Effector memory CD4-positive, alpha-beta T cell (primary cell): ENCODE data around the gene SMIM23.

Experiments used
- DNase-seq, 3 donors: peaks; one replicate each; pipeline ENCODE4 v3.0.0-alpha.2; 2020
- H3K27ac ChIP-seq: 2 replicates; pipeline ENCODE4 v1.7.0; 2013; ENCODE audit warnings: mild to moderate bottlenecking, low read length, moderate library complexity; ENCODE audit not compliant: insufficient read depth, poor library complexity, severe bottlenecking
- H3K27me3 ChIP-seq: replicated peaks from 2 replicates; pipeline ENCODE4 v1.7.0; 2013; ENCODE audit warnings: mild to moderate bottlenecking, low read length; ENCODE audit not compliant: insufficient read depth, control insufficient read depth, poor library complexity, severe bottlenecking
- H3K36me3 ChIP-seq: 2 replicates; pipeline ENCODE4 v1.7.0; 2013; ENCODE audit warnings: mild to moderate bottlenecking, low read length, moderate library complexity; ENCODE audit not compliant: control insufficient read depth, insufficient read depth
- H3K4me1 ChIP-seq: 2 replicates; pipeline ENCODE4 v1.7.0; 2013; ENCODE audit warnings: low read length, mild to moderate bottlenecking; ENCODE audit not compliant: control insufficient read depth, insufficient read depth, poor library complexity, severe bottlenecking
- H3K4me3 ChIP-seq: 2 replicates; pipeline ENCODE4 v1.7.0; 2013; ENCODE audit warnings: low read length, low read depth, mild to moderate bottlenecking; ENCODE audit not compliant: insufficient read depth, poor library complexity, severe bottlenecking
- H3K9me3 ChIP-seq: 2 replicates; pipeline ENCODE4 v1.7.0; 2013; ENCODE audit warnings: mild to moderate bottlenecking, low read length, moderate library complexity; ENCODE audit not compliant: control insufficient read depth
- total RNA-seq, 3 donors: gene quantifications; one replicate each; lab custom pipeline; 2026; lab: John Stamatoyannopoulos, UW

The SMIM23 gene
- total RNA-seq = 0 reads per million in 3 donors

DNA sequence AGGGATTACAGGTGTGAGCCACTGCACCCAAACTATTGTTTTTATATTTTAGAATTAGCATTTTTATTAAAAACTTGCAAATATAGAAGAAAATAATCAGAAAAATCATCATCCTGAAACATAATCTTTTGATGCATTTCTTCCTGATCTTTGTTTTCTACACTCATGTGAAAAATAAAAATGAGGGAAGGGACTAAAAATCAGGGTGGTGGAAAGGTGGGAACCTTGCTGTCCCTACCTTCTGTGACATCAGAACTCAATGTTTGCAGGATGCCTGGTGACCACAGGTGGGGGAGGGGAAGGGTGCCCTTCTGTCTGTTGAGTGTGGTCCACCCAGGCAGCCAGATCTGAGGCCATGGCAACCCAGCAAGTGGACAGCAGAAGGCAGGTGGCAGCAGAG lies at the start of gene SMIM23:
SMIM23 (plus strand) TSS at position 301 of the 400 bp plus-strand sequence; CDS start at position 356, 55 bp downstream.
- H3K27me3 ChIP-seq = no peaks in the 10 kb centered on the region
- no peaks in the 10 kb centered on the region for H3K9me3 ChIP-seq
- DNase-seq = no peak
- no peak within 1 kb of the TSS for H3K4me3 ChIP-seq
- H3K36me3 ChIP-seq = no peaks in the 10 kb centered on the region
- H3K27ac ChIP-seq = no peak within 1 kb of the TSS
- H3K4me1 ChIP-seq = no peaks in the 10 kb centered on the region

DNA sequence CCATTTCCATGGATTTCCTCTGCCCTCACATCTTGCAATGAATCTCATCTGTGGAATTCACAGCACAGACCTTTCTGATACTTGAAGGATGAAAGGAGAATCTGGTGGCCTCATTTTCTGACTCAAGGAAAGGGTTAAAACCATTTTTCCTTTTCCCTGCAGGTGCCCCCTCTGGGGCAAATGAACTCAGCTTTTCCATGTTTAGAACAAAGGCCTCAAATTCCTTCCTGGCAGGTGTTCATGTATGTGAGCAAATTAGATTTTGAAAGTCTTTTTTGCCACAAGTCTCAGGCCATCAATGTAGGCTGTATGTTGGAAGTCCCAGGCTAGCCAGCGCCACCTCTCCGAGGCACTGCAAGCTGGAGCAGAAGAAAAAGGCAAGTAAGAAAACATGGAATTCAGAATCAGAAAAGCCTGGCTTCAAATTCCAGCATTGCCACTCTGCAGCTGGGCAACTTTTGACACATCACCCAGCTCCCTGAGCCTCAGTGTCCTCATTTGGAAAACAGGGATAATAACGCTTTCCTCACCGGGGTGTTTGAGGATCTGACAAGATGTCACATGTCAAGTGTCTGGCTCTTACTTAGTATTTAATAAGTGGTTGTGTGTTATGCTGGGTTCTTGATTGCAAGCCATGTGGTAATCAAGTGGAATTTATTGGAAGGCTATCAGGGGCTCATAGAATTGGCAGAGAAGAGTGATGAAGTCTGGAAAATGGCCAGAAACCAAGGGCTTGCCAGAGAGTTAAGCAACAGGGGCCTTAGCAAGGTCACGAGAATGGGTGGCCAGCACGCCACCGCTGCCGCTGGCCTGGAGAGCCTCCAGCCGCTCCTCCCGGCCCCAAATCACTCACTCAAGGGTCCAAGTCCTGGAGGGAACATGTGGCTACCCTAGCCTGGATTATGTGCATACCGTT lies 48.4 kb upstream of the SMIM23 start:
- no peaks in the 10 kb centered on the region for H3K27me3 ChIP-seq
- H3K27ac ChIP-seq = no peak overlapping the region
- H3K9me3 ChIP-seq = no peaks in the 10 kb centered on the region
- no peak overlapping the region for H3K4me3 ChIP-seq
- DNase-seq = no peak
- no peaks in the 10 kb centered on the region for H3K4me1 ChIP-seq
- H3K36me3 ChIP-seq = no peaks in the 10 kb centered on the region

DNA sequence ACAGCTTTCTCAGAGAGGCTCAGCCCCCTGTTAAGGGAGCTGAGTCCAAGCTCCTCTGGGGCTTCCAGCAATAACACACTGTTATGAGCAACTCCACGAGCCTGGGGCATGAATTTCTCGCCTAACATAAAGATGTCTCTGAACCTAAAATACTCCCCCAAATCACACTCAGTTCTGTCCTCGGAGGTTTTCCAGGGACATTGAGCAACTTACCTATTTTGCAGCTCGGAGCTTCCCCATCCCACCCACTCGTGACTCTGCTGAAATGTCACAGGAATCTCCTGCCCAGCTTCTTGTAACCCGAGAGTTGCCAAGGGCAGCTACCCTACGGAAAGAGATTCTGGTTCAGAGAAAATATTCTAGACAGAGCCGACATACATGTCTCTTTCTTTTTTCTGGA lies 47.1 kb upstream of the SMIM23 start:
- no peaks in the 10 kb centered on the region for H3K9me3 ChIP-seq
- H3K36me3 ChIP-seq = no peaks in the 10 kb centered on the region
- DNase-seq = no peak

DNA sequence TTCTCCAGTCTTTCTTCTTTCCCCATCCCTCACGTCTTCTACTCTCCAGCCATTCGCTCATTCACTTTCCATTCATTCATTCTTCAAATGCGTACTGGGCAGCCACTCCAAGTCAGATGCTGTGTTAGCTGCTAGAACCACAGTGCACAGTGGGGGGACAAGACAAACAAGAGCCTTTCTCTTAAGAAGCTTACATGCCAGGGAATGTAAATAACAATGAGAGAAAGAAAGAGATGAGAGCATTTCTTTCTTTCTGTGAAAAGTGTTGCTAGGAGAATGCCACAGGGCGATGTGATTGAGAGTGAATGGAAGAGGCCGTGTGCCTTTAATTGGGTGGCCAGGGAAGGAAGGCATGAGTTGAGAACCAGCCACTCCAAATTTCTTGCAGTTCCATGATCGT lies 46.3 kb upstream of the SMIM23 start:
- no peak overlapping the region for H3K27ac ChIP-seq
- H3K27me3 ChIP-seq = no peaks in the 10 kb centered on the region
- no peaks in the 10 kb centered on the region for H3K9me3 ChIP-seq
- no peaks in the 10 kb centered on the region for H3K36me3 ChIP-seq
- H3K4me1 ChIP-seq = no peaks in the 10 kb centered on the region
- H3K4me3 ChIP-seq = no peak overlapping the region
- DNase-seq = no peak

More for the DNA sequence above, 47.1 kb upstream of the SMIM23 start:
- Histone ChIP-seq H3K4me3 (no peak overlapping the region), H3K27me3 (no peaks in the 10 kb centered on the region), H3K27ac (no peak overlapping the region), H3K4me1 (no peaks in the 10 kb centered on the region)

DNA sequence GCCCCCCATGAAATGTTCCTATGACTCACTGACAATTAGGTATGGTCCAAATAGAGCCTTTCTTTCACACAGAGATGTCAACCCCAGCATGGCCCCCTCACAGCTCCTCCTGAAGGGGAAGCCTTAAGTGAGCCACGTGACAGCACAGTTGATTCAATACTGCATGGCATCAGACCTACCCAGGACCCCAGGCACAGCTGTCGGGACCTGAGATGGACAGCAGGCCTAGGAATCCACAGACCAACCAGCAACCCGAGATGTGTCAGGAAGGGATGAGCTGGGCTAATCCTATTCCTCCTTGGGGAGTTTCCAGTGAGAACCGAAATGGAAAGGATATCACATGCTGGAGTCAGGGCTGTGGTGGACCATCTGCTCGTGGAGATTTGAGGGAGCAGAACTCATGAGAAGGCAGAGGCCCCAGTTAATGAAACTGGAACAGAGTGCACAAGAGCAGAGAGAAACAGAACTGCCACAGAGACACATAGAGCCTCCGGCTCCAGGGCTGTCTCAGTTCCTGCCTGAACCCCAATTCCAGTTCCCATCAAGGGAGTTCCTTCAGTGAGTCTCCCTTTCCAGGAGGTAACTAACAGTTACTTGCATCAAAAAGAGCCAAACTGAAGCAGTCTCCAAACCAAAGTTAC lies 42.1 kb upstream of the SMIM23 start:
- Histone ChIP-seq H3K4me3 (no peak overlapping the region), H3K36me3 (no peaks in the 10 kb centered on the region), H3K4me1 (no peaks in the 10 kb centered on the region), H3K27ac (no peak overlapping the region), H3K27me3 (no peaks in the 10 kb centered on the region), H3K9me3 (no peaks in the 10 kb centered on the region)
- DNase-seq = no peak

DNA sequence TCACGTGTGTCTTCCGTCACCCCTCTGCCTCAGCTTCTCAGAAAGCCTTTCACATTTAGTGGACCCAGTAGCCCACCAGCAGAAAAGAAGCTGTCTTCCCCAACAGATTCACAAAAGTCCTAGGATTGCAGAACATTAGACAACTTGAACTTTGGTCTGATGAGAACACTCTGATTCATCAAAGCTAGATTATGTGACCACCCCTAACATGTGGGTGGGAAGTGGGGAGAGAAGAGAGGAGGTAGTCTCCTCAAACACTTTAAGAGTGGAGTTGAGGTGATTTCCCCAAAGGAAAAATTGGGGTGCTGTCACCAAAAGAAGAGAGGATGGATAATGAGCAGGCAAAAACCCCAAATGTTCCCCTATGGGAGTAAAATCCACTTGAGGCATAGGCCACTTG lies 41.4 kb upstream of the SMIM23 start:
- Histone ChIP-seq H3K36me3 (no peaks in the 10 kb centered on the region), H3K4me1 (no peaks in the 10 kb centered on the region), H3K27me3 (no peaks in the 10 kb centered on the region), H3K9me3 (no peaks in the 10 kb centered on the region), H3K27ac (no peak overlapping the region), H3K4me3 (no peak overlapping the region)
- no peak for DNase-seq

DNA sequence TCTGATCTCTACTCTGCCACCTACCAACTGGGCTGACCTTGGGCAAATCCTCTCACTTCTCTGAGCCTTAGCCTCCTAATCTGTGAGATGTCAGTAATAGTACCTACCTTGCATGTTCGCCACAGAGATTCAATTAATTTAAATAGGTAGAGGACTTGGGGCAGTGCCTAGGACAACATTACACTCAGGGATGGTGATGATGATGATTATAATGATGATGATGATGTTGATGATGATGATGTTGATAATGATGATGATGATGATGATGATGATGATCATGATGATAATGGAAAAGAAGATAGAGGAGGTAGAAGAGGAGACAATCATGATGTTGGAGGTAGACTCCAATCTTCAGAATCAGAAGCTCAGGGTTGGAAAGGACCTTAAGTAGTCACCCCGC lies 40.7 kb upstream of the SMIM23 start:
- no peak overlapping the region for H3K27ac ChIP-seq
- DNase-seq = no peak
- no peaks in the 10 kb centered on the region for H3K4me1 ChIP-seq
- H3K36me3 ChIP-seq = no peaks in the 10 kb centered on the region
- H3K9me3 ChIP-seq = no peaks in the 10 kb centered on the region
- no peak overlapping the region for H3K4me3 ChIP-seq
- no peaks in the 10 kb centered on the region for H3K27me3 ChIP-seq

DNA sequence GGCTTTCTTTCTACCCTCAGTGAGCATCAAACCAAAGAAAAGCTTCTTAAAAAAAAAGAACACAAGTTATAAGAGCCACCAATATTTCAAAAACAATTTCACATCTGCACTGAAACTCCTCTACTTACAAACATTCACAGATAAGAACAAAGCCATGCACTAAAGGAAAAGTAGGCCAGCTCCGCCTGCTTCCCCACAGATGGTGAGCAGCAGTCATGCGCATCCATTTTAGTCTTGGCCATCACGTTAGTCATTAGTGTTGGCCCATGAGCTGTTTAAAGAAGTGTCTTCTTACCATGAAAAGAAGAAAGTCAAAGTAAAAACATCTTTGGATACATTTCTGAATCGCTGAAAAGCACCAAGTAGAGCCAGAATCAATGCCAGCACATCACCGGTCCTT lies 40.0 kb upstream of the SMIM23 start:
- H3K4me1 ChIP-seq = no peaks in the 10 kb centered on the region
- no peak overlapping the region for H3K4me3 ChIP-seq
- no peak for DNase-seq
- H3K27me3 ChIP-seq = no peaks in the 10 kb centered on the region
- no peak overlapping the region for H3K27ac ChIP-seq
- no peaks in the 10 kb centered on the region for H3K9me3 ChIP-seq
- H3K36me3 ChIP-seq = no peaks in the 10 kb centered on the region

DNA sequence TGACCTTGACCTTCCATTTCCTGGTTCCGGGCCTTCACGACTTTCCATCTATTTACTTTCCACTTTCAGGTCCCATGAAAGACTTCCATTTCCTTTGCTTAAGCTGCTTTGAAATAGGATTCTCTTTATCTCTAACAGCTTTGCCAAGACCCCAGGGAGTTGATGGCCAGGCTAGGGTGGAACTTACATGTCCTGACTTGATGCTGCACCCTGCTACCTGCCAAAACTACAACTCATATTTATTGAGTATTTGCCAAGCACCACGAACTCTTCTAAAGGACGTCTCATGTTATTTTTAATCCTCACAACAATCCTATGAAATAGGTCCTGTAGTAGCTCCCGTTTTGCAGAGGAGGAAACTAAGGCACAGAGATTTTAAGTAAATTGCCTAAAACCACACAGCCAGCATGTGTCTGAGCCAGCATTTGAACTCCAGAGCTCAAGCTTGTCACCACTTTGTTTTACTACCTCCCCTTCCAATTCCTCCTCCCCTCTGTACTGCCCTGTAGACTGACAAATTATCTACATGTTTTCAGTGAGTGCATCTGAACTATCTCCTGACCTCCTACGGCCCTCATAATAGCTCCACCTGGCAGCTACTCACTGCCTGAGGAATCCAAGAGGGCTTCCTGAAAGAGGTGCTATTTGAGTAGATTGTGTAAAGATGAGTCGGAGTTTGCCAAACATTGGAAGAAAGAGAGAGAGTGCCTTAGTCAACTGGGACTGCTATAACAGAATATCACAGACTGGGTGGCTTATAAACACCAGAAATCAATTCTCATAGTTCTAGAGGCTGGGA lies 38.4 kb upstream of the SMIM23 start:
- H3K9me3 ChIP-seq = no peaks in the 10 kb centered on the region
- H3K4me3 ChIP-seq = no peak overlapping the region
- no peaks in the 10 kb centered on the region for H3K36me3 ChIP-seq
- H3K4me1 ChIP-seq = no peaks in the 10 kb centered on the region
- no peaks in the 10 kb centered on the region for H3K27me3 ChIP-seq
- no peak for DNase-seq
- no peak overlapping the region for H3K27ac ChIP-seq
